ENCODE results near the gene ZSCAN21.

Gene ZSCAN21

DNA sequence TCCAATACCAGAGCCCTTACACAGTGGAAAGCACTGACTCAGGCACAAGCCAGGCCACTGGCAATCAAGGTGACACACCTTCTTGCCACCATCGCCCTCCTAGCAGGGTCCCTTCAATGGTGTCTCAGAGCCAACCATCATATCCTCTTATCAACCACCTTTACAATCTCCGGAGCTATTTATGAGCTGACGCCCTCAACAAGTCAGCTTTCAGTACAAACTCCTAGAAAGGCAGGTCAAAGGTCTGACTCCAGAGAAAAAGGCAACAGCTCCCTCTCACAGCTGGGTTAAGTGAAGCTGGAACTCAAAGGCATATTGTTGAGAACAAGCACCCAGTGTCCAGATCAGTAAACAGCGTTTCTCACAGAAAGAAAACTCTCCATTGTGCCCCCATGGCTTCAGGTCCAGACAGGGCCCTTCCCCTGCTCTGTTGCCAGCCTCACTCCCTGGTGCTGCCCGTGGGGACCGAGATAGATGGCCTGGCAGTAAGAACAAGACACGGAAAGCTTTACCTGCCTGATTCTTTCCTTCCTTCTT lies 29.5 kb downstream of the ZSCAN21 start:
- DNase-seq: no peak

DNA sequence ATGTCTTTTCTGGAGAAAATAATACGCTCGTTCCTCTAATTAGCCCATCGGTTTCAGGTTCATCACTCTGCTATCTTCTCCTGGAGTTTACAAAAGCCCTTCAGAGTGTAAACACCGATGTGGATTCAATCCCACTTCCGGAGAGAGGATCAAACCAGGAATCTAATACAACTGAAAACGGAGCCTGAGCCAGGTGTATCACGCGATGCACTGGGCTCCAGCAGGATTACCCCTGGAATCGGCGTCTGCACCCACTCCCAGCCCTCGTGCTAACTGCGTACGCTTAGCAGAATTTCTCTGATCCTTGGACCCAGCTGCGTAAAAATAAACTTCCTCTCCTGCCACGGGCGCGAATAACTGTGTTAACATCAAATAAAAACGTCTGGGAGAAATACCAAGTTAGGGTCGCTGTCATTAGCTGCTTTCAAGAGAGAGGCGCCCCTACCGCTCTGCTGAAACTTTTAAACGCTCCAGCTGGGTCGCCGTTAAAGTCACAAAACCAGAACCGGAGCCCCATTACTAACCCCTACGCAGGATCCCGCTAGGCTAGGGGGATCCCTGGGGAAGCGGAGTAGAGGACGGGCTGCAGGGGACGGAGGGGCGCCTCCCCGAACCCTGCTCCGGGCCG lies 31.4 kb downstream of the ZSCAN21 start:
- DNase-seq: peak; percentile 36

- DNase-seq: peak; percentile 99
Observed at GRCh38 chr7:100081535-100082102, 32.0 kb downstream of the ZSCAN21 start, which contains the start of gene ZNF3. ZNF3 (minus strand) TSS chr7:100081723; CDS start chr7:100077357, 4,366 bp downstream.

- DNase-seq: no peak
Observed at GRCh38 chr7:100082978-100083377, 33.4 kb downstream of the ZSCAN21 start.

DNA sequence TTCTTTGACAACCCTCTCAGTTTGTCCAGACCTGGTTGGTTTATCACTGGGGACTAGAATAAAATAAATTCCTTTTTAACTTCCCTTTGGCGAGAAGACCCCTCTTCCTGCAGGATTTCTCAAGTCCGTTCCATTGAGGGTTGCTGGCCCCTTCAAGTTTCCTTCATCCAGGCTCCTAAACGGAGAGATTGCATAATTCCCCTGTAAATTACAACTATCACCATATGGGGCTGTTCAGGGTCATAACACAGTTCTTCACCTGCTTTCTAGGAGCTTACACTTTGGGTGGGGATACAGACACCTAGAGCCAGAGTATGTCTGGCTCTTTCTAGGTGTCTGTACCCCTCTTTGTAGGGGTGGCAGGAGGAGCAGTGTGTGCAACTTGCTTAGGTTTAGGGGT lies 35.9 kb downstream of the ZSCAN21 start:
- DNase-seq: no peak

- DNase-seq: no peak
Observed at GRCh38 chr7:100087055-100087750, 37.6 kb downstream of the ZSCAN21 start.

DNA sequence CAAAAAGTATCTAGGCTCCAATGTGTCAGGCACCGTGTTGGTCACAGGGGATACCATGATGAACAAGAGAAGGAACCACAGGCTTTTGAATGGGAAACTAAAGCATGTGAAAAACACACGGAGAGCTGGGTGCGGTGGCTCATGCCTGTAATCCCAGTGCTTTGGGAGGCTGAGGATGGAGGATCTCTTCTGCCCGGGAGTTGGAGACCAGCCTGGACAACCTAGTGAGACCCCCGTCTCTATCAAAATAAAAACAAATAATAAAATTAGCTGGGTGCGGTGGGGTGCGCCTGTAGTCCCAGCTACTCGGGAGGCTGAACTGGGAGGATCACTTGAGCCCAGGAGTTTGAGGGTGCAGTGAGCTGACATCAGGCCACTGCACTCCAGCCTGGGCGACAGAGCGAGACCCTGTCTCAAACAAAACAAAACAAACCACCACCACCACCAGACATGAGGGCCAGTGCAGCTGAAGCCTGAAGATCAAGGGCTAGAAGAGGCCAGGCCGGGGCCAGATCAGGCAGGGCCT lies 38.6 kb downstream of the ZSCAN21 start:
- no peak for DNase-seq

- peak; percentile 85 for DNase-seq
Observed at GRCh38 chr7:100088621-100089457, 39.3 kb downstream of the ZSCAN21 start, which contains the start of gene COPS6. COPS6 (plus strand) TSS chr7:100088969; CDS start chr7:100088991, 22 bp downstream.

- DNase-seq: no peak
Observed at GRCh38 chr7:100089458-100090196, 40.1 kb downstream of the ZSCAN21 start.

DNA sequence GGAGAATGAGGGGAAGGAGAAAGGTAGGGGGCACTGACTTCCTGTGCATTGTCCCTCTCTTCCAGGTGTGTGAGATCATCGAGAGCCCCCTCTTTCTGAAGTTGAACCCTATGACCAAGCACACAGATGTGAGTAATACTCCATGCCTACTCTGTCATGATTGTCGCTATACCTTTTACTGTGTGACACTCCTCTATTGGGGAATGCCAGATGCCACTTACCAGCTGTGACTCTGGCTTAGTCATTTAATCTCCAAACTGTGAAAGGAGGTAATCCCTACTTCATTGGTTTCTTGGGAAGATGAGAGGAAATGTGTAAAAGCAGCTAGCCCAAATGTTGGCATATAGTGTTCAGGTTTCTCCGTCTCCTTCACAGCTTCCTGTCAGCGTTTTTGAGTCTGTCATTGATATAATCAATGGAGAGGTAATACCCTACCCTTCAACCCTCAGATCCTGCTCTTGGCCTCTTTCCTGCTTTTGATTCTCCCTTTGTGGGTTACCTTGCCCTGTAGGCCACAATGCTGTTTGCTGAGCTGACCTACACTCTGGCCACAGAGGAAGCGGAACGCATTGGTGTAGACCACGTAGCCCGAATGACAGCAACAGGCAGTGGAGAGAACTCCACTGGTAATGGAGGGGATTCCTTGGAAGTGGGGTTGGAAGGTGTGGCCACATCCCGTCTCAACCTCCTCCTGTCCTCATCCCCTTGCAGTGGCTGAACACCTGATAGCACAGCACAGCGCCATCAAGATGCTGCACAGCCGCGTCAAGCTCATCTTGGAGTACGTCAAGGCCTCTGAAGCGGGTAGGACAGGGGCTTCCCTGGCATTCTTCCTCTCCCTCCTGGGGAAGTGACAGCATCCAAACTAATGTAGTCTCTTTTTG lies 41.2 kb downstream of the ZSCAN21 start:
- no peak for DNase-seq

DNA sequence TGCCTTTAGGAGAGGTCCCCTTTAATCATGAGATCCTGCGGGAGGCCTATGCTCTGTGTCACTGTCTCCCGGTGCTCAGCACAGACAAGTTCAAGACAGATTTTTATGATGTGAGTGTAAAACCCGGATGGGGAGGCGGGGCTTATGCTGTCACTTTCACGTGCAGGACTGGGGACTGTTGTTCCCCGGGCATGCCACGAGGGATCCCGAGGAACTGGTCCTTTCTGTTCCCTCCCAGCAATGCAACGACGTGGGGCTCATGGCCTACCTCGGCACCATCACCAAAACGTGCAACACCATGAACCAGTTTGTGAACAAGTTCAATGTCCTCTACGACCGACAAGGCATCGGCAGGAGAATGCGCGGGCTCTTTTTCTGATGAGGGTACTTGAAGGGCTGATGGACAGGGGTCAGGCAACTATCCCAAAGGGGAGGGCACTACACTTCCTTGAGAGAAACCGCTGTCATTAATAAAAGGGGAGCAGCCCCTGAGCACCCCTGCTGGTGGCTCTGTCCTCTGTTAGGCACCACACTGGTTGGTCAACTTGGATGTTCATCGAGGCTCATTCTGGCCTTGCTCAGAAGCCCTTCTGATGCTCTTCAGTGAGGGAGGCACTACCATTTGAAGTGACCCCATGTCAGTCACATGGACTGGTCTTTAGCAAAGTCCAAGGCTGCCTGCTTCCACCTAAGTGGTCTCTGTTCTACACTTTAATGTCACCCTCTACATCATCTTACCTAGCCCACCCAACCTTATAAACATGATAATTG lies 42.0 kb downstream of the ZSCAN21 start:
- peak; percentile 63 for DNase-seq

DNA sequence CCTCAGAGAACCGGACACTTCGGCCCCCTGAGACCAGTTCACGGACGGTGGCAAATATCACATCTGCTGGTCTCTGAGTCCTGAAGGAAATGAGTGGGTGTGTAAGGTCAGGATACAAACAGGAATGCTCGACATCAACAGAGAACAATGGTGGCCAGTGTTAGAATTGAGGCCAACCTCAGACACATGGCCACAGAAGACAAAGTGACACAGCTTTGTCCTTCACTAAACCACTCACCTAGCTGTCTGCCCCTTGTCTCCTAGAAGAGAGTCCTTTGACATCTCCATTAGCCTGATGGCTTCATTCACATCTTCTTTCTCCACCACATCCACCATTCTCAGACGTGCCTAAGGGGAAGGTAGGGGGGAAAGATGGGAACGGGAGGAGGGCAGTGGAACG lies 43.5 kb downstream of the ZSCAN21 start:
- DNase-seq: no peak

- no peak for DNase-seq
Observed at GRCh38 chr7:100093498-100093897, 43.9 kb downstream of the ZSCAN21 start.

GRCh38 chr7:100093925-100094486 lies 44.4 kb downstream of the ZSCAN21 start:
- DNase-seq: no peak

DNA sequence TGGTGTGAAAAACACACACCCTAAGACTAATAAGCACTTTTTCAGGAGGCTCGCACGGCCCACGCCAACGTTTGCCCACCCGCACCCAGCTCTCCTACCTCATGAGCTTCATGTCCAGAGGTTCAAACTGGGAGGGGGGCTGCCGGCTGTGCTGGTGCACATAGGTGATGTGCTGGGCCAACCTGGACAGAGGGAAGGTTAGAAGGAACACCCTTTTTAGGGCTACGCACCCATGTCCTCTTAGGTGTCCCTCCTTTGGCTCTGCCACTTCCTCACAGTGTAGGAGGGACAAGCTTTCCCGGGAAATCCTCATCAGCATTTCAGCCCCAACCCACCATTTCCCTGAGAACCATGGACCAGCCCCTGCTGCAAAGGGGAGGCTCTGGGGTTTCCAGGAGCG lies 45.7 kb downstream of the ZSCAN21 start:
- no peak for DNase-seq

DNA sequence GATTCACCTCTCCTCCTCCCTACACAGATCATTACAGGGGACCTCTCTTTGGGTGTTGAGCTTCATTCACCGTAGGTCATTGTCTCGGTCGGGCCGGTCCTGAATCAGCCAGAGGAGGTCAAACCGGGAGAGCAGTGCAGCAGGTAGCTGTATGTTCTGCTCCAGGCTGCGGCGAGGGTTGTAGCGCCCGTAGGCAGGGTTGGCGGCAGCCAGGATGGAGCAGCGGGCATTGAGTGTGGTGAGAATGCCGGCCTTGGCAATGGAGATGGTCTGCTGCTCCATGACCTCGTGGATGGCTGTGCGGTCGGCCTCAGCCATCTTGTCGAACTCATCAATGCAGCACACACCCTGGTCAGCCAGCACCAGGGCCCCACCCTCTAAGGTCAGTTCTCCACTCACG lies 46.1 kb downstream of the ZSCAN21 start:
- DNase-seq: no peak

- DNase-seq: no peak
Observed at GRCh38 chr7:100098913-100099312, 49.3 kb downstream of the ZSCAN21 start.

DNA sequence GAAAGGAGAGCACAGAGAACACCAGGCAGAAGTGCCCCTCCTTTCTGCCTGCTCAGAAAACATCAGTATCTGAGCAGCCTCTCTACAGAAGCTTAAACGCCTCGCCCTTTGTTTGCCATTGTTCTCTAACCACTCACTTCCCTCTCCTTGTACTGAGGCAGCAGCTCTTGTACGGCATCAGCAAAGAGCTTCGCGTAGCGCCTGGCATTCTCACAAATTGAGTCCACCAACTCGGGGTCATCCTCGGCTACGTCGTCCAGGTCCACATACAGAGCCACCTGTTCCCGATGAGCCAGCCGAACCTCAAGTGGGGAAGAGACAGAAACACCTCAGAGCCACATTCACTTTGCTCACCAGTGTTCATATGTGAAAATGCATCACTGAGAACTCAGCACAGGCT lies 49.9 kb downstream of the ZSCAN21 start:
- DNase-seq: no peak

GRCh38 chr7:100100420-100101015 lies 50.9 kb downstream of the ZSCAN21 start:
- DNase-seq: peak; percentile 95
